D341Med (cell line): Measurements from ENCODE around the gene ZIK1.
A peak's percentile ranks its signal among the peaks of the same experiment; 100 is the strongest.

Experiments used
- DNase-seq: peaks from one replicate; pipeline ENCODE4 v3.0.0; 2012; ENCODE audit warnings: low spot score

Gene ZIK1

GRCh38 chr19:57583521-57584416 is at the start of gene ZIK1:
Gene ZIK1, plus strand, starts transcription at chr19:57584145. Its CDS starts 212 bp downstream, at chr19:57584357.
- DNase-seq: peak; percentile 93

DNA sequence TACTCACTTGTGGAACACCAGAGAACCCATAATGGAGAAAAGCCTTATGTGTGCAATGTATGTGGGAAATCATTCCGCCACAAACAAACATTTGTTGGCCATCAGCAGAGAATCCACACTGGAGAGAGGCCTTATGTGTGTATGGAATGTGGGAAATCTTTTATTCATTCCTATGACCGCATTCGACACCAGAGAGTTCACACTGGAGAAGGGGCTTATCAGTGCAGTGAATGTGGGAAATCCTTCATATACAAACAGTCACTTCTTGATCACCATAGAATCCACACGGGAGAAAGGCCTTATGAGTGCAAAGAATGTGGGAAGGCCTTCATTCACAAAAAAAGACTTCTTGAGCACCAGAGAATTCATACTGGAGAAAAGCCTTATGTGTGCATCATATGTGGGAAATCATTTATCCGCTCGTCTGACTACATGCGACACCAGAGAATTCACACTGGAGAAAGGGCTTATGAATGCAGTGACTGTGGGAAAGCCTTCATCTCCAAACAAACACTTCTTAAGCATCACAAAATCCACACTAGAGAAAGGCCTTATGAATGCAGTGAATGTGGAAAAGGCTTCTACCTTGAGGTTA is 45.9 kb upstream of the ZIK1 start:
- DNase-seq: no peak

GRCh38 chr19:57546513-57546912 is 37.4 kb upstream of the ZIK1 start:
- no peak for DNase-seq

DNA sequence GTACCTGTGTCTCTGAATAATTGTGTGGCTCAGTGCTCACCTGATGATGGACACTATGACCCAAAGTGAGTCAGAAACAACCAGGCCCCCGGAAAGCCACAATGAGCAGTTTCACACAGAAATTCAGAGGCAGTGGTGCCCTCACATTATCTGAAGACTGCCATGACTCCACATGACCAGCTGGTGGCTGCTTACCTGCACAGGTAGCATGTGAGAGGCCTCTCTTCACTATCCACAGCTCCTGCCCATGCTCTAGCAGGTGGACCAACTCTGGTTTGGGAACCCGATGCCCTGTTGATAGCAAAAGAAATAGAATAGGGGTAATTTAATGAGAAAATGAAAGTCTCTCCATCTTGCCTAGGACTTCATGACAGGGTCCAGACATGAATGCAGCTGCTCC is 31.5 kb upstream of the ZIK1 start:
- no peak for DNase-seq

GRCh38 chr19:57557659-57558058 is 26.3 kb upstream of the ZIK1 start:
- DNase-seq: no peak

- DNase-seq: peak; percentile 42
These were observed 25.4 kb upstream of the ZIK1 start for GRCh38 chr19:57558525-57558924.

- peak; percentile 55 for DNase-seq
These were observed 24.9 kb upstream of the ZIK1 start for GRCh38 chr19:57559008-57559403.

DNA sequence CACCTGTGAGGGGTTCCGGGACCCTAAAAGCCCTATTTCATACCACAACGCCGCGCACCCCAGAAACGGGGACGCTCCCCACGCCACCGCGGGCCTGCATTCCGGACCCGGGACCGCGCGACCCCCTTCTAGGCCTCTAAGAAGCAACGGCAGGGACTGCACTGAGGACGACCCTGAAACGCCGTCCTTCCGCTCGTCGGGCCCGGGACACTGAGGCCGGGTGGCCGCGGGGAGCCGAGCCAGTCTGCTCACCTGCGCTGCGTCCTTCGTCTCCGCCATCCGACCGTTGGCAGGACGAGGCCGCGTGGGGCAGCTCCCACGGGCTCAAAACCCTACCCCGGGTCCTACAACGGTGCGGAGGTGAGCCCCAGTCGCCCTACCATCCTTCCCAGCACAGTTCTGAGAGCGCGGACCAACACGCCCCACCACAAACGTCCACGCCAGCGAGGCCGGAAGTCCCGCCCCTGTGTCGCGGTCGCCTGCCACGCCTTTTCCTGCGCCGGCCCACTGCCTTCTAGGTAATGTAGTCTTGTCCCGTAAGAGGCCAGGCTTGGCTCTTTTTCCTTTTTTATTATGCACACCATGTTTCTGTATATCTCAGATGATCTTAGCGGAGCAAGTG is 24.4 kb upstream of the ZIK1 start, which contains the start of gene ZNF550:
ZNF550 (minus strand) TSS at position 460 of the 622 bp plus-strand sequence; CDS start at position 279, 181 bp downstream.
- DNase-seq: peak; percentile 96

DNA sequence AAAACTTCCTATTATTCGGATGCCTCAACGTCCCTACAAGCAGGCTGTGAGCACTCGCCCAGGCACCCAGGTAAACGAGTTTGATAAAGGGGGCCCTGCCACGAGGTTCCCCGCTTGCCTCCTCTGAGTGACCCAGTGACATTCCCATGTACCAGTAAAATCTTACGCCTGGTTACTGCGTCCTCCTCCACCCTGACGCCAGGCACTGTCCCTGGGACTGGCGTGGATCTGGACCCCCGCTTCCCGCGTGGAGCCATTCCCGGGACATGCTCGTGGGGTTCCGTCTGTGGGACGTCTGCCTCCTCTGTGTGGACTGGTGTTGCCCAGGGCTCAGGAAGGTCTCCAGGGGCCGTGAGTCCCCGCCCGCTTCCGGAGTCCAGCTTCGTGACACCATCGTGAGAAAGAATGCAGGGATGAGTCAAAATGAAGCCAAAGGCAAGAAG is 23.9 kb upstream of the ZIK1 start:
- peak; percentile 30 for DNase-seq

GRCh38 chr19:57563547-57563946 is 20.4 kb upstream of the ZIK1 start:
- DNase-seq: no peak

DNA sequence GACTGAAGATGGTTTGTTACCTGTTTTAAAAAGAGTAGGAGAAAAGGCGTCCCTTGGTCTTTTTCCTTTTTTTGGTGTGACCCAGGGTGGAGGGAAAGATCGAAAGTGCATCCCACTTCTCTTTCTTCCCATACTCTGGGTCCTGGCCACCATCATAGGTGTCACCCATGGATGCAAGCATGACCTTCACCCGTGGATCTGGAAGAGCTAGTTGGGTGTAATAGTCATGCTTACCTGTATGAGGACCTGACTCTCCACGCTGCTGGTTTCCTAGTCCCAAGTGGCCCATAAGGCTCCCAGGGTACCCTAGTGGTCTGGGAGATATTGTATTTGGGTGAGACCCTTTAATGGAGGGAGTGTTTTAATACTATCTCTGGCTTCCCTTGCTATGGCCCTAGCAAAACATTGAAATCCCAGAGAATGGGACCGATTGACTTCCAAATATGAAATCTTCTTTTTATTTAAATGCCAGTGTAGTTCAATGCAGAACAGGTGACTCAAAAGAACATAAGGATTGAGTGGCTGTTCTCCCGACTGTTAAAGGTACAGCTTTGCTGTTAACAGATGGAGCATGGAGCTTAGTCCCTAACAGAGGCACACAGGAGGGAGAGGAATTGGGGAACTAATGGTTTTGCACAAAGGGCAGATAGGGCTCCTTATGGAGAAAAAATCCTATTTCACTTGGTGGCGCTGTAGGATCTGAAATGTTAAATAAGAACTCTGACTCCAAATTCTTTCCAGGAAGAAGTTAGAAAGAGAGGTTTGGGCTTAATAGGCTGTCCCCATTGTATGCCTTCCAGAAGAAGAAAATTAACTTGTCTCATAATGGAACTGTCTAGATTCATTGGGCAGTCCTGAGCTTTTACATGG is 17.3 kb upstream of the ZIK1 start:
- DNase-seq: no peak

DNA sequence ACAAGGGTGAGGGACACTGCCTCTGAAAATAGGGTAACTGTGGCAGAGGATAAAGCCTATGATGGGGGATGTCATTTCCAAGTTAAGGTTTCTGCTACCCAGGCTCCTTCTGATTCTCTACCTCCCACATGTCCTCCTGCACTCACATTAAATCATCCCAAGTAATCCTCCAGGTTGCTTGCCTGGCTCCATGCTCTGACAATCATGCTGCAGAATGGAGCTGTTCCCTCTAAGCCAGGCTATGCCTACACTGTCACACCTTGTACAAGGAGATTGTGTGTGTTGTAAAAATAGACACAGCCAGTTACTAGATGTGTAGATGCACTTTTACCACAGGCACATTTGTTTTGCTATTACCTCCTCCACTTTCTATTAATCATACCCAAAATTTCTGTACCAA is 13.2 kb upstream of the ZIK1 start:
- DNase-seq: no peak

DNA sequence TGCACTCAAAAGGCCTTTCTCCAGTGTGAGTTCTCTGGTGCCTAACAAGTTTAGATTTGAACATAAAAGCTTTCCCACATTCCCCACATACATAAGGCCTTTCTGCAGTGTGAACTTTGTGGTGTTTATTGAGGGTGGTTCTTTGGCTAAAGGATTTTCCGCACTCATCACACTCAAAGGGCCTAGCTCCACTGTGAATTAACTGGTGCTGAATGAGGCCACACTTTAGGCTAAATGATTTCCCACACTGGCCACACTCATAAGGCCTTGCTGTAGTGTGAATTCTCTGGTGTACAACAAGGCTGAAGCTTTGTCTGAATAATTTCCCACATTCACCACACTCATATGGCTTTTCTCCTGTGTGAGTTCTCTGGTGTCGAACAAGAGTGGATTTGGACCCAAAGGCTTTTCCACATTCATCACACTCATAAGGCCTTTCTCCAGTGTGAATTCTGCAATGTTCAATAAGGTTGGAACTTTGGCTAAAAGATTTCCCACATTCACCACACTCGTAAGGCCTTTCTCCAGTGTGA is 11.5 kb upstream of the ZIK1 start:
- DNase-seq: no peak

GRCh38 chr19:57576661-57577060 is 7.3 kb upstream of the ZIK1 start:
- no peak for DNase-seq

DNA sequence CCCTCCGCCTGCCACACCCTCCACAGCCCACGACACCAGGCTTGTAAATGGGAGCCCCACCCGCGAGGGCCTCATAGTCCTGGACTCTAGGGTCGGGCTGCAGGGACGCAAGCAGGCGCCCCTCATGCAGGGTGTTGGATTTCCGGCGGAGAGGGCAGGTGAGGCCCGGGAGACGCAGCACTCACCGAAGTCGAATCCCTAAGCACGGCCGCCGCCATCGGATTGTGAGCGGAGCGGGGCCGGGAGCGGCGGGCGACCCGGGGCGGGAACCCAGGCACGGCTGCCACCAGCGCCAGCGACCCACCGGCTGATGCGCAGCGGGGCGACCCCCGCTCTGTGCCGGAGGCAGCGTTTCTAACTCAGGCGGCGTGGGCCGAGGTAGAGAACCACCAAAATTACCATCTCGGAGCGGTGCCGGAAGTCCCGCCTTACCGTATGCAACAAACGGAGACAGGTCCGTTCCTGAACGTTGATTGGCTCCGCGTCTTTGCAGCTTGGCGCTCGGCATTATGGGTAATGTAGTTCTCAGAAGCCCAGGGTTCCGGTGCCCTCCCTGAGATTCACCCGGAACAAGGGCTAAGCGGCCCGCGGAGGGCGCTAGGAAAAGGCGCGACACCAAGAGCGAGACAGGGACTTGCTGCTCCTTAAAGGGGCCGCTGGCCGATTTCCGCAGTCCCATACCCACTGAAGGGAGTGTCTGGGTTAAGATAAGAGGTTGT is 5.3 kb upstream of the ZIK1 start, which contains the start of gene ZNF416:
ZNF416 (minus strand) TSS at position 425 of the 719 bp plus-strand sequence; CDS start at position 218, 207 bp downstream.
- DNase-seq: peak; percentile 96

DNA sequence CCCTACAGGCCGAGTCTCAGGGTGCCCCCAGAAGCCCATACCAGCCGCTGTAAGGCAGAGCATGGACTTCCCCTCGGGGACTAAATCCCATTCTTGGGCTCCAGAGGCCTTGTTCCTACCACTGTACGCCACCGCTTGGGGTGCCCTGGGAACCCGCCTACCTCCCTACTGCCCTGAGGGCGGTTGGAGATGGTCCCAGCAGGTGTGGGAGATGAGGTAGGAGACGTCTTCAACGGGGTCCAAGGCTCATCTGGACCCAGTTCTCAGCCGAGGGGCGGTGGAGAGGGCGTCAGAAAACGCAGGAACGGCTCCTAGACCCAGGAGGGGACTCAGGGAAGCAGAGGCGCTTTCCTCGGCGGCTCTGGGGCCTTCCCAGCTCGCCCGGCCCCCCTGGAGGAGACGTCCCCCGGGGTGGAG is 833 bp upstream of the ZIK1 start:
- no peak for DNase-seq

GRCh38 chr19:57587529-57587928 is 3.6 kb downstream of the ZIK1 start:
- DNase-seq: no peak

DNA sequence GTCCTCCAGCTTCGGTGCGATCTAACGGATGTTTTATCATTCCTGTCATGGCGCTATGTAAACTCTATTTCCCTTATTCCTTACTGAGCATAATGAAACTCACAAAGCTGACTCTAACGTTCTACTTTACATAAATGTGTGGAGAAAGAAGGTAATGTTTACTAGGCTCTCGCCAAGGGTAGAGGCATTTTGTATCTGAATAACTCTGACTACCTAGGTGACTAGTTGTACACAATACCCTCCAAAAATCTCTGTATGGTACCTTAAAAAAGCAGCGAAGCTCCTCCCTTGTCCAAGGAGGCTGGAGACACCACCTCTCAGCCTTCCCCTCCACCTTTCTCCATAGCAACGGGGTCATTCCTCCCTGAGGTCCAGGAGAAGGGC is 15.4 kb downstream of the ZIK1 start:
- no peak for DNase-seq

GRCh38 chr19:57599761-57600383 is 15.9 kb downstream of the ZIK1 start, which contains the start of gene ZNF530:
Gene ZNF530, plus strand, starts transcription at chr19:57599885. Its CDS starts 4,461 bp downstream, at chr19:57604346.
- DNase-seq: peak; percentile 94

- no peak for DNase-seq
These were observed 23.0 kb downstream of the ZIK1 start for GRCh38 chr19:57606931-57607330.
